Neural crest cell (in vitro differentiated cells): ENCODE data around the gene SMG6. TPM values are rescaled to one million over a fixed set of nuclear protein-coding genes. Genes with fewer than 3 reads are reported as not detected.
A peak's percentile ranks its signal among the peaks of the same experiment; 100 is the strongest.
"Not testable (repeated sequence)": the region's sequence is repeated elsewhere in the genome, so short reads cannot be mapped to it uniquely, and the experiment has no call there.

Experiments
- DNase-seq: peaks from one replicate; pipeline ENCODE4 v3.0.0; 2021; ENCODE audit warnings: low read depth, mixed read lengths, low spot score
- H3K27ac Mint-ChIP-seq: one replicate; pipeline ENCODE4 v1.8.0; 2021; ENCODE audit warnings: mild to moderate bottlenecking, mixed read lengths; ENCODE audit not compliant: unreplicated experiment
- H3K27me3 Mint-ChIP-seq: 2 replicates; pipeline ENCODE4 v1.8.0; 2021; ENCODE audit warnings: low read depth, mild to moderate bottlenecking, mixed read lengths
- H3K36me3 Mint-ChIP-seq: 2 replicates; pipeline ENCODE4 v1.8.0; 2021; ENCODE audit warnings: low read depth, mild to moderate bottlenecking, mixed read lengths
- H3K4me1 Mint-ChIP-seq: 2 replicates; pipeline ENCODE4 v1.8.0; 2021; ENCODE audit warnings: mixed read lengths
- H3K4me3 Mint-ChIP-seq: one replicate; pipeline ENCODE4 v1.8.0; 2021; ENCODE audit warnings: mild to moderate bottlenecking, mixed read lengths
- H3K9me3 Mint-ChIP-seq: 2 replicates; pipeline ENCODE4 v1.8.0; 2021; ENCODE audit warnings: mixed read lengths
- total RNA-seq: library from RNA; stranded (reverse); gene quantifications from 2 replicates; pipeline ENCODE4 v1.2.1, GENCODE V29; 2021
- TF ChIP-seq, protein P1 (sequence below): fragments of 200-600 bp; sonication (generic); conservative IDR thresholded peaks from 2 replicates; pipeline ENCODE4 v1.5.0; 2021; ENCODE audit warnings: antibody characterized with exemption, mild to moderate bottlenecking

The SMG6 gene
- total RNA-seq, 1 donor from 2014 or later: 57.2 TPM

DNA sequence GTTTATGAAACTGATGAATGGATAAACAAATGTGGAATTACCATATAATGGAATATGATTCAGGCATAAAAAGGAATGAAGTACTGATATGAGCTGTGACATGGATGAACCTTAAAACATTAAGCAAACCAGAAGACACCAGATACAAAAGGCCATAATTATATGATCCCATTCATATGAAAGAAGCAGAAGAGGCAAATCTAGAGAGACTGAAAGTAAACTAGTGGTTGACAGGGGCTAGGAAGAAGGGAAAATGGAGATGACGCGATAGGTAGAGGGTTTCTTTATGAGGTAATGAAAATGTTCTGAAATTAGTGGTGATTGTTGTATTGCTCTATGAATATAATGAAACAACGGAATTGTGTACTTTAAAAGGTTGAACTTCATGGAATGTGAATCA lies 160.3 kb downstream of the SMG6 start:
- Mint-ChIP-seq H3K4me3 (no peak overlapping the region), H3K27me3 (no peaks in the 10 kb centered on the region), H3K36me3 (no peaks in the 10 kb centered on the region), H3K9me3 (no peaks in the 10 kb centered on the region), H3K4me1 (peaks cover 7% of the 10 kb centered on the region), H3K27ac (no peak overlapping the region)
- TF ChIP-seq, protein P1, sequence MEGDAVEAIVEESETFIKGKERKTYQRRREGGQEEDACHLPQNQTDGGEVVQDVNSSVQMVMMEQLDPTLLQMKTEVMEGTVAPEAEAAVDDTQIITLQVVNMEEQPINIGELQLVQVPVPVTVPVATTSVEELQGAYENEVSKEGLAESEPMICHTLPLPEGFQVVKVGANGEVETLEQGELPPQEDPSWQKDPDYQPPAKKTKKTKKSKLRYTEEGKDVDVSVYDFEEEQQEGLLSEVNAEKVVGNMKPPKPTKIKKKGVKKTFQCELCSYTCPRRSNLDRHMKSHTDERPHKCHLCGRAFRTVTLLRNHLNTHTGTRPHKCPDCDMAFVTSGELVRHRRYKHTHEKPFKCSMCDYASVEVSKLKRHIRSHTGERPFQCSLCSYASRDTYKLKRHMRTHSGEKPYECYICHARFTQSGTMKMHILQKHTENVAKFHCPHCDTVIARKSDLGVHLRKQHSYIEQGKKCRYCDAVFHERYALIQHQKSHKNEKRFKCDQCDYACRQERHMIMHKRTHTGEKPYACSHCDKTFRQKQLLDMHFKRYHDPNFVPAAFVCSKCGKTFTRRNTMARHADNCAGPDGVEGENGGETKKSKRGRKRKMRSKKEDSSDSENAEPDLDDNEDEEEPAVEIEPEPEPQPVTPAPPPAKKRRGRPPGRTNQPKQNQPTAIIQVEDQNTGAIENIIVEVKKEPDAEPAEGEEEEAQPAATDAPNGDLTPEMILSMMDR: no peak
- DNase-seq: no peak

DNA sequence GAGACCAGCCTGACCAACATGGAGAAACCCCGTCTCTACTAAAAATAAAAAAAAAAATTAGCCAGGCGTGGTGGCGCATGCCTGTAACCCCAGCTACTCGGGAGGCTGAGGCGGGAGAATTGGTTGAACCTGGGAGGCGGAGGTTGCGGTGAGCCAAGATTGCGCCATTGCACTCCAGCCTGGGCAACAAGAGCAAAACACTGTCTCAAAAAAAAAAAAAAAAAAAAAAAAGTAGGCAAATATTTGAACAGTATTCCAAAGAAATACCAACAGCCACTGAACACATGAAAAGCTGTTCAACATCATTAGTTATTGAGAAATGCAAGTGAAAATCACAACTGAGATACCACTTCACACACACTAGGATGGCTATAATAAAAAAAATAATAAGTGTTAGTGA lies 160.9 kb downstream of the SMG6 start:
- not testable (repeated sequence) for DNase-seq, H3K36me3 Mint-ChIP-seq, H3K4me3 Mint-ChIP-seq, H3K27me3 Mint-ChIP-seq, H3K27ac Mint-ChIP-seq, H3K9me3 Mint-ChIP-seq
- H3K4me1 Mint-ChIP-seq: peaks cover 13% of the 10 kb centered on the region

DNA sequence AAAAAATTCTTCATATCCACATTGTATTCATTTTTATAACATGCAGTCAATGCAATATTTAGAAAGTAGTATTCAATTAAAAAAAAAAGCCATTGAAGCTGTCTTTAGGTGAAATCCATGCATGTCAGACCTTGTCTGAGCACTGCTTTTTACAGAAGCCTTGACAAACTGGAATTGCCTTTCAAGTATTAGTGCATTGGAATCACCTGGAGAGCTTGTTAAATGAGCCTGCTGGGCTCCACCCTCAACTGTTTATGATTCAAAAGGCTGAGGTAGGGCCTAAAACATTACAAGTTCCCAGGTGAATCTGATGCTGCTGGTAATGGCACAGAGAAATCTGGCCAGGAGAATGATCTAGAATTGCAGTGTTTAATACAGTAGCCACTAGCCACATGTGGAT lies 162.9 kb downstream of the SMG6 start:
- TF ChIP-seq, protein P1: no peak
- Mint-ChIP-seq H3K9me3 (no peaks in the 10 kb centered on the region), H3K27ac (no peak overlapping the region), H3K27me3 (no peaks in the 10 kb centered on the region), H3K4me3 (no peak overlapping the region), H3K36me3 (no peaks in the 10 kb centered on the region), H3K4me1 (peaks cover 25% of the 10 kb centered on the region)
- no peak for DNase-seq

DNA sequence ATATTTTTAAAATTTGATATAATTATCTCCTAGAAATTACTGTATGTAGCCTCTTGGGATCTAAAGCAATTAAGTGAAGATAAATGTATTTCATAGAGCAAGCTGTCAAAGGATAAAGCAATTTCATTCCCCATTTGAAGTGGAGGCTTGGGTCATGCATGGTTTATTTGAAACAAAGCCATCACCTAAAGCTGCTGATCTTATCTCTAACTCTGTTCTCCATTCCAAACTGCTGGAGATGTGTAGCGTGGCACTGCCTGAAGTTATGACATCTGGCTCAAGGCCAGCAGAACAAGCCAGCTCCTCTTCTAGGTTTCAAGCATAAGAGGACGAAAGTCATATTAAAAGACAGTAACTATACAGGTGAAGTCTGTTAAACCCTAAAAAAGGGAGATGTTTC lies 164.8 kb downstream of the SMG6 start:
- H3K27ac Mint-ChIP-seq: peak overlapping the region; percentile 71
- TF ChIP-seq, protein P1: no peak
- no peaks in the 10 kb centered on the region for H3K27me3 Mint-ChIP-seq
- no peak for DNase-seq
- no peak overlapping the region for H3K4me3 Mint-ChIP-seq
- no peaks in the 10 kb centered on the region for H3K9me3 Mint-ChIP-seq
- no peaks in the 10 kb centered on the region for H3K36me3 Mint-ChIP-seq
- H3K4me1 Mint-ChIP-seq: peaks cover 25% of the 10 kb centered on the region

DNA sequence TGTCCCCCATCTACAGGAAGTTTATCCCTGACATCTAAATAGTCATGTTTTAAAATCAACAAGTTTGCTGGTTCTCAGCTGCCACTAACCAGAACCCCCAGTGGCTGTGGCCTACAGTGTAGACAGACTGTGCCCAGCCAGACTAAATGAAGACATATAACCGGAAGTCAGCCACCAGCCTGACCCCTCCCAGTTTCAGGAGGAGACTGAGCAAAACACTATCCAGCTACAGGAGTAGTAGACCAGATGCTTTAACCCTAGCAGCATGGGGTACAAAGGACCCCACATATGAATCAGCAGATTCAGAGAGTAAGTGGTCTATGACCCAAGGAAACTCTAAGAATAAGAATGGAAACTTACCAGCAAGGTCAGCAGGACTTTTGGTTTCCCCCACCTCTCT lies 165.3 kb downstream of the SMG6 start:
- Mint-ChIP-seq H3K27ac (no peak overlapping the region), H3K27me3 (no peaks in the 10 kb centered on the region), H3K9me3 (no peaks in the 10 kb centered on the region), H3K36me3 (no peaks in the 10 kb centered on the region), H3K4me1 (peaks cover 25% of the 10 kb centered on the region), H3K4me3 (no peak overlapping the region)
- no peak for DNase-seq
- TF ChIP-seq, protein P1: no peak

DNA sequence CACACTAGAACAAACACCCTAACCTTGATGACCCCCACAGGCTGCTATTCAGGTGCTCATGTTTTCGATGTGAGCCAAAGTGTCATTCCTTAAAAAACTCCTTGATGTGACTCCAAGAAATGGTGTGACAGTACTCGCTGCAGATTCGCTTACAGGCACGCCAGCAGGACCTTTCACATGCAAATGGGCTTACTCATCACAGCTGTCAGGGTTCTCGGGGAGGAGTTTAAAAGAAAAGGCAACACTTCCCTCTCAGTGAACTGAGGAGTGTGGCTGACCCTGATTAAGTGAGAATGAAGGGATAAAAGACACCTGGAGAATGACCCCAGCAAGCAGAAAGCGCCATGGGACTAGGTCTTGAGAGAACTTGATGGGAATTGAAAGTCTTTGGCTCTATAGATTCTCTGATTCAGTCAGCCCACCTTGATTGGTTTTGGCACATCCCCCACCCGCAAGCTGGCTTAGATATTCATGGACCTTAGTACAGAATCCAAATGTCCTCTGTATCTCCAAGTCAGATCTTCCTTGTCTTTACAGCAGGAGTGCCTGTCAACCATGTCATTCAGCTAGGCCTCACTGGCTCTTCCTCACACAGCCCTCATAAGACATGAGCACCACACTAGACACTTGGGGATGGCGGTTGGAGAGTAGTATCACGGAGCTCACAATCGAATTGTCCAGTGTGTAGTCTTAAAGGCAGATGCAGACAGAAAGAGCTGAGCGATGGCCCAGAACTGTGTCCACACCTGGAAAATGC lies 166.1 kb downstream of the SMG6 start:
- no peaks in the 10 kb centered on the region for H3K9me3 Mint-ChIP-seq
- H3K36me3 Mint-ChIP-seq: no peaks in the 10 kb centered on the region
- H3K27ac Mint-ChIP-seq: no peak overlapping the region
- peaks cover 25% of the 10 kb centered on the region for H3K4me1 Mint-ChIP-seq
- H3K27me3 Mint-ChIP-seq: no peaks in the 10 kb centered on the region
- H3K4me3 Mint-ChIP-seq: no peak overlapping the region
- TF ChIP-seq, protein P1: no peak
- DNase-seq: peak; percentile 20
